Fibroblast of the aortic adventitia (primary cell): ENCODE data around the gene ATXN10. TPM values are rescaled to one million over a fixed set of nuclear protein-coding genes. Genes with fewer than 3 reads are reported as not detected.

ENCODE experiments used
- DNase-seq: peaks from one replicate; pipeline ENCODE4 v3.0.0-alpha.2; 2010; ENCODE audit warnings: low read depth
- H3K4me3 ChIP-seq: 2 replicates; pipeline ENCODE4 v1.5.1; 2011; ENCODE audit warnings: low read depth, mild to moderate bottlenecking, control low read depth, low read length, moderate library complexity
- total RNA-seq: library from RNA; depleted of rRNA; stranded (reverse); fragments of >200 nt; gene quantifications from 2 replicates; pipeline ENCODE4 v1.2.3, GENCODE V29; 2012; ENCODE audit warnings: low replicate concordance
- TF ChIP-seq, protein P1 (sequence below): IDR thresholded peaks from 2 replicates; pipeline ENCODE4 v1.5.1; 2011; ENCODE audit warnings: mild to moderate bottlenecking, low read length, control low read depth, inconsistent platforms; ENCODE audit not compliant: insufficient read depth

ATXN10 gene
- total RNA-seq, 1 donor, result 130 TPM

DNA sequence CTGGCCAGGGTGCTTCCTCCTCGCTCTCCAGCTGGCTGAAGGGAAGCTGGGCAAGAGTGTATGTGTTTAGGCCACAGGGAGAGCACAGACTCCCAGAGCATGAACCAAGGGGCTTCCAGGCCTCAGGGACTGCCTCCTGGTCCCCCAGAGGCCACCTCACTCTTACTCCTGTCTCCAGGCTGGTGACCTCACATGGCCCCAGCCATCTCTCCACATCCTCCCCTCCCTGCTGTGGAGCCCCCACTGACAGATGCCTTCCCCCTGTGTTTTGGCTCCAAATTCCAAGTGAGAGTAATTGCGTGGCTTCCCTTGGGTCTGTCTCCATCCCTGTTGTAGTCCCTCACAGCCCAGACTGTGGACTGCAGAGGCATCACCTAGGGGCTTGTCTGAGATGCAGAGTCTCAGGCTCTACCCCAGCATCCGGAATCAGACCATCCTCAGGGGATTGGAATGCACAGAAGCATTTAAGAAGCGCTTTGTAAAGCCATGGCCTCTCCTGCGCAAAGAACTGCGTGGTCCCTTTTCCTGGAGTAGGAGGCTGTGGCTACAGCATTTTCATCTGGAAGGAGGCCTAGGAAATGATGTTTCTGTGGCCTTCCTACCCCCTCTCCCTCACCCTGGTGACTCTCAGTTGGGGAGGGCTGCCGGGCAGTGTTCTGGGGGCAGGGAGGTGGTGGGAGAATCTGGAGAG lies 91.1 kb downstream of the ATXN10 start:
- no peak for DNase-seq
- TF ChIP-seq, protein P1, sequence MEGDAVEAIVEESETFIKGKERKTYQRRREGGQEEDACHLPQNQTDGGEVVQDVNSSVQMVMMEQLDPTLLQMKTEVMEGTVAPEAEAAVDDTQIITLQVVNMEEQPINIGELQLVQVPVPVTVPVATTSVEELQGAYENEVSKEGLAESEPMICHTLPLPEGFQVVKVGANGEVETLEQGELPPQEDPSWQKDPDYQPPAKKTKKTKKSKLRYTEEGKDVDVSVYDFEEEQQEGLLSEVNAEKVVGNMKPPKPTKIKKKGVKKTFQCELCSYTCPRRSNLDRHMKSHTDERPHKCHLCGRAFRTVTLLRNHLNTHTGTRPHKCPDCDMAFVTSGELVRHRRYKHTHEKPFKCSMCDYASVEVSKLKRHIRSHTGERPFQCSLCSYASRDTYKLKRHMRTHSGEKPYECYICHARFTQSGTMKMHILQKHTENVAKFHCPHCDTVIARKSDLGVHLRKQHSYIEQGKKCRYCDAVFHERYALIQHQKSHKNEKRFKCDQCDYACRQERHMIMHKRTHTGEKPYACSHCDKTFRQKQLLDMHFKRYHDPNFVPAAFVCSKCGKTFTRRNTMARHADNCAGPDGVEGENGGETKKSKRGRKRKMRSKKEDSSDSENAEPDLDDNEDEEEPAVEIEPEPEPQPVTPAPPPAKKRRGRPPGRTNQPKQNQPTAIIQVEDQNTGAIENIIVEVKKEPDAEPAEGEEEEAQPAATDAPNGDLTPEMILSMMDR, result no peak

DNA sequence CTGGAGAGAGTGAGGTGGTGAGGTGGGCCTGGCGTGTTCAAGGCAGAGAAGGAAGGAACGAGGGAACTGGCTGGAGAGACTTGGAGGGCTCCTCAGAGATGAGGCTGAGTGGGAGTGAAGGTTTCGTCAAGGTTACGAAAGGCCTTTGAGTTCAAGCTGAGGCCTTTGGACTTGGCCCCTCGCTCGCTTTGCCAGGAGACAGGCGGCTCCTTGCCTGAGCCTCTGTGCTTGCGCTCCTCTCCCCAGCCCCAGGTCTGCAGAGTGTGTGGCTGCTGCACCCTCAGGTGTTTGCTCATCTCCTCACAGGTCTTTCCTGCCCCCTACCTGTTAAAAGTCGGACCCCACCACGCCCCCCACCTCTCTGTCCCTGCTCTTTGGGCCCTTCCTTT lies 91.6 kb downstream of the ATXN10 start:
- DNase-seq, result no peak
- TF ChIP-seq, protein P1, result no peak
- H3K4me3 ChIP-seq, result no peak overlapping the region

More for the DNA sequence above, 91.1 kb downstream of the ATXN10 start:
- no peak overlapping the region for H3K4me3 ChIP-seq

DNA sequence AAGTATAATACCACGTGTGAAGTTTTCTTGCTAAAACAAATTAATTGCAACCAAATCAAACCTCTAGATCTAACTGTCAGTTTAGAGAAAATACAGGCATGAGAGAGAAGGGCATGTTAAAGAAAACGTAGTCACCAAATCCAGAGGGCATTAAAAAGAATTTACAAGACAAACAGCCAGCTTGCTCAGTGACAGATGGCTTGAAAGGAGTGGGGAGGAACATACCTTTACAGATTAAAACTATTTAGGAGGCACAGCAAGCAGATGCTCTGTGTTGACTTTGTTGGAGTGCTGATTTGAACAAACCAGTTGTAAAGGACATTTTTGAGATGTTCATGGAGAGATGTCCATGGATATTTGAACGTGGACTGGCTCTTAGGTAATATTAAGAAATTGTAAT lies 96.9 kb downstream of the ATXN10 start:
- no peak overlapping the region for H3K4me3 ChIP-seq
- TF ChIP-seq, protein P1, result no peak
- no peak for DNase-seq

DNA sequence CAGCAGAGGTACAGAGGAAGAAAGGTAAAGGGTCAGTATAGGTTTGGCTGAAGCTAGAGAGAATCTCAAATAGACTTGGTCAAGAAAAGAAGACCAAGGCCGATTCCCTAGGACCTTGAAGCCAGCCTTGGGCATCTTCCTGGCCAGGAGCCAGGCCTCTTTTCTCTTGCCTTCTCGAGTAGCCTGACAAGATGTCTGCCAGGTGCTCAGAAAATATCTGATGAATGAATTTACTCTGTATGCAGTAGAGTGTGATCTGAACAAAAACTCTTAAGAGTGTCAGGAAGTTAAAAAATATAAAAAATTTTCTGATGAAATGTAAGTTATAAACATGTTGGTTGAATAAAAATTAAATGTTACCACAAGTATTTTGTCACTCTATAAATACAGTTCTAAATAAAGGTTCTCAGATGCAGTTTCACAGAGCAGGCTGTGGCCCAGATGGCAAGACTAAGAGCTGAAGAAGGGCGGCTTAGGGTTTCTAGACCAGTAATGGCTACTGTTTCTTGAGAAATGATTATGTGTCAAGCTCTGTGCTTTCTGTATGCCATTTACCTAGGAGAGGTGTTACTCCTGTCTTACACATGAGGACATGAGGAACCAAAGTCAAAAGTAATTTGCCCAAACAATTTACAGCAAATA lies 98.1 kb downstream of the ATXN10 start:
- TF ChIP-seq, protein P1, result no peak
- DNase-seq, result no peak
- H3K4me3 ChIP-seq, result no peak overlapping the region

DNA sequence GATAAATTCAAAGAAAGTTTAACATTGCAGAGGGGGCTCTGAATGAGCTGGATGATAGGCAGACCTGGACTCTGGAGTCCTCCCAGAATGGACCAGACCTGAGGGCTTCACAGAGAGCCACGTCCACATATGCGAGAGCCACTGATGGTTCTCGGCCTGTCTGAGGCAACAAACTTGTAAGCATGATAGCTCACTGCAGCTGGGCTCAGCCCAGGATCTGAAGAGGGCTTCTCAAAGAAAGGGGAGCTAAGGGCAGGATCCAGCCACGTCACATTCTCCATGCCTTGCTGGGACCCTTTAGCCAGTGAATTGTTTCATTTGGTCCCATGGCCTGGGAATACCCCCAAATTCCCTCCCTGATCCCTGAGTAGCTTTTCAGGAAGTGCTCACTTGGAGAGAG lies 98.9 kb downstream of the ATXN10 start:
- H3K4me3 ChIP-seq, result no peak overlapping the region
- no peak for DNase-seq

DNA sequence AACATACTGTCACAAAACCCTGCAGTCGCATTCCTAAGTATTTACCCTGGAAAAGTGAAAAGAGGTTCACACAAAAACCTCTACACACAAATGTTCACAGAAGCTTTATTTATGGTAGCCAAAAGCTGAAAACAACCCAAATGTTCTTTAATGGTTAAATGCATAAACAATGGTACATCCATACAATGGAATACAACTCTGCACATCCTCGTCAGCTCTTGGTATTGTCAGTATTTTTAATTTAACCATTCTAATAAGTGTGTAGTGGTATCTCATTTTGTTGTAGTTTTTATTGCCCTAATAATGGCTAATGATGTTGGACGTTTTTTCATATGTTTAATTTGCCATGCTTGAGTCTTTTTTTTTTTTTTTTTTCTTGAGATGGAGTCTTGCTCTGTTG lies 99.4 kb downstream of the ATXN10 start:
- TF ChIP-seq, protein P1, result no peak
- no peak for DNase-seq
- no peak overlapping the region for H3K4me3 ChIP-seq

More for the DNA sequence above, 98.9 kb downstream of the ATXN10 start:
- TF ChIP-seq, protein P1, result no peak
